HepG2 (cell line): Measurements from ENCODE around the gene TMC2. TPM values are rescaled to one million over a fixed set of nuclear protein-coding genes. Genes with fewer than 3 reads are reported as not detected.

Source experiments
- LCORL ChIP-seq, 2 experiments: fragments of 450-650 bp in 1 of 2; sonication (generic) in 1 of 2; formaldehyde crosslinking in 1 of 2; IDR thresholded peaks; 2 replicates each; pipeline versions ENCODE4 v1.5.0 to v1.6.1; 2017 to 2020; ENCODE audit warnings: antibody characterized with exemption in 1 of 2, missing genetic modification reagents in 1 of 2
- MED1 ChIP-seq: sonication (generic); formaldehyde crosslinking; IDR thresholded peaks from 2 replicates; pipeline ENCODE4 v1.4.0; 2020; ENCODE audit warnings: missing genetic modification reagents
- SALL1 ChIP-seq: sonication (generic); formaldehyde crosslinking; IDR thresholded peaks from 2 replicates; pipeline ENCODE4 v1.8.0; 2022; ENCODE audit warnings: mild to moderate bottlenecking, missing genetic modification reagents
- SMARCE1 ChIP-seq: fragments of 450-650 bp; IDR thresholded peaks from 2 replicates; pipeline ENCODE4 v1.6.1; 2017; ENCODE audit warnings: borderline replicate concordance
- SOX6 ChIP-seq, 2 experiments: fragments of 450-650 bp in 1 of 2; sonication (generic) in 1 of 2; formaldehyde crosslinking in 1 of 2; IDR thresholded peaks; 2 replicates each; pipeline versions ENCODE4 v1.4.0 to v1.6.1; 2017 to 2020; ENCODE audit warnings: antibody characterized with exemption in 1 of 2, mild to moderate bottlenecking in 1 of 2, missing genetic modification reagents in 1 of 2
- SYNCRIP ChIP-seq: fragments of 200-400 bp; formaldehyde crosslinking; IDR thresholded peaks from 2 replicates; pipeline ENCODE4 v1.6.1; 2018; ENCODE audit warnings: mild to moderate bottlenecking, low read depth, low read length; ENCODE audit not compliant: insufficient read depth
- TCF7L2 ChIP-seq: IDR thresholded peaks from 2 replicates; pipeline ENCODE4 v1.6.1; 2011; ENCODE audit warnings: mild to moderate bottlenecking, low read depth, low read length, moderate library complexity
- ZBTB21 ChIP-seq: sonication (generic); formaldehyde crosslinking; IDR thresholded peaks from 2 replicates; pipeline ENCODE4 v1.4.0; 2020; ENCODE audit warnings: missing genetic modification reagents
- ZFP41 ChIP-seq: sonication (generic); formaldehyde crosslinking; IDR thresholded peaks from 2 replicates; pipeline ENCODE4 v1.4.0; 2020; ENCODE audit warnings: mild to moderate bottlenecking, missing genetic modification reagents, borderline replicate concordance
- ZNF10 ChIP-seq: sonication (generic); formaldehyde crosslinking; IDR thresholded peaks from 2 replicates; pipeline ENCODE4 v1.4.0; 2020; ENCODE audit warnings: mild to moderate bottlenecking, low read depth, missing genetic modification reagents, borderline replicate concordance
- ZNF20 ChIP-seq: sonication (generic); formaldehyde crosslinking; IDR thresholded peaks from 2 replicates; pipeline ENCODE4 v1.4.0; 2020; ENCODE audit warnings: mild to moderate bottlenecking, moderate library complexity, missing genetic modification reagents
- ZNF546 ChIP-seq: sonication (generic); formaldehyde crosslinking; conservative IDR thresholded peaks from 2 replicates; pipeline ENCODE4 v1.8.1; 2023; ENCODE audit warnings: mild to moderate bottlenecking, missing genetic modification reagents
- ZNF556 ChIP-seq: sonication (generic); formaldehyde crosslinking; IDR thresholded peaks from 2 replicates; pipeline ENCODE4 v1.4.0; 2020; ENCODE audit warnings: mild to moderate bottlenecking, missing genetic modification reagents, borderline replicate concordance
- ZNF557 ChIP-seq: sonication (generic); formaldehyde crosslinking; IDR thresholded peaks from 2 replicates; pipeline ENCODE4 v1.4.0; 2020; ENCODE audit warnings: missing genetic modification reagents
- ZNF780A ChIP-seq: sonication (generic); formaldehyde crosslinking; IDR thresholded peaks from 2 replicates; pipeline ENCODE4 v1.8.0; 2022; ENCODE audit warnings: mild to moderate bottlenecking, missing genetic modification reagents, moderate library complexity
- polyA plus RNA-seq, 8 experiments: library from polyadenylated mRNA; depleted of rRNA in 3 of 8; stranded (reverse) in 7 of 8; unstranded in 1 of 8; fragments of >200 nt; fragmentation: Illumina TruSeq in 4 of 8; extraction: Trizol in 4 of 8; gene quantifications; 2 replicates each; pipeline versions ENCODE4 v1.2.1 to v1.2.3, GENCODE V29; 2011 to 2016; ENCODE audit warnings: low read depth in 4 of 8, missing spikeins in 1 of 8, mixed read lengths in 1 of 8; ENCODE audit not compliant: insufficient read depth in 1 of 8
- total RNA-seq, 5 experiments: library from RNA; depleted of rRNA; stranded (reverse); fragments of >200 nt; fragmentation: Illumina TruSeq; extraction: Trizol; gene quantifications; 2 replicates each; pipeline ENCODE4 v1.2.3, GENCODE V29; 2016; ENCODE audit warnings: low read depth in 1 of 5
- TF ChIP-seq, protein P1 (sequence below): fragments of 450-650 bp; IDR thresholded peaks from 2 replicates; pipeline ENCODE4 v1.6.1; 2017
- TF ChIP-seq, protein P2 (sequence below): fragments of 450-650 bp; IDR thresholded peaks from 2 replicates; pipeline ENCODE4 v1.6.1; 2016
- TF ChIP-seq, protein P3 (sequence below): sonication (generic); formaldehyde crosslinking; IDR thresholded peaks from 2 replicates; pipeline ENCODE4 v1.5.0; 2020; ENCODE audit warnings: missing genetic modification reagents, mild to moderate bottlenecking, borderline replicate concordance
- TF ChIP-seq, protein P4 (sequence below): sonication (generic); formaldehyde crosslinking; IDR thresholded peaks from 2 replicates; pipeline ENCODE4 v1.4.0; 2020; ENCODE audit warnings: missing genetic modification reagents, borderline replicate concordance
- TF ChIP-seq, protein P5 (sequence below): sonication (generic); formaldehyde crosslinking; IDR thresholded peaks from 2 replicates; pipeline ENCODE4 v1.4.0; 2020; ENCODE audit warnings: missing genetic modification reagents

TMC2 gene
- total and polyA plus RNA-seq, 2 of the 13 experiments (the other 11 are each of a cell fraction or from before 2014, with no cell fraction given): not detected

DNA sequence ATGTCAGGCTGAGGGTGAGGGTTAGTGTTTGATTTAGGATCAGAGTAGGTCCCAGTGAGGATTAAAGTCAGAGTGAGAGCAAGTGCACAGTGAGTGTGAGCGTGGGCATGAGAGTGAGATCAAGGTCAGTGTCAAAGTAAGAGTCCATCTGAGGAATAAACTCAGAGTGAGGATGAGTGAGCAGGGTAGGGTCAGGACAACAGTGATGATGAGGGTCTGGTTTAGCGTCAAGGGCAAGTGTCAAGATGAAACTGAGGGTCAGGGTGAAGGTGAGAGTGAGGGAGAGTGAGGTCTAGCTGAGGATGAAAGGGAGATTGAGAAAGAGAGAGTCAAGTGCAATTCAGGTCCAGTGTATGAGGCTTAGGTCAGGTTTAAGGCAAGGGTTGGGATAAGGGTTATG lies 20.0 kb upstream of the TMC2 start (continued):
- TF ChIP-seq ZNF546 (CRISPR knock-in tag) (no peak), TCF7L2 (no peak), SALL1 (no peak), ZNF556 (CRISPR knock-in tag) (no peak), ZNF780A (no peak), ZFP41 (CRISPR knock-in tag) (no peak), MED1 (CRISPR knock-in tag) (no peak), ZNF10 (CRISPR knock-in tag) (no peak), ZNF20 (CRISPR knock-in tag) (no peak), ZNF557 (CRISPR knock-in tag) (no peak), ZBTB21 (CRISPR knock-in tag) (no peak), SMARCE1 (no peak), SOX6 (IDR thresholded peaks at IDR 0.05) (0 out of 2 replicates have a peak, but pooled peaks have one; percentile 67), SOX6 (CRISPR knock-in tag; IDR thresholded peaks at IDR 0.05) (no peak), LCORL (IDR thresholded peaks at IDR 0.05) (0 out of 2 replicates have a peak, but pooled peaks have one; percentile 25), LCORL (CRISPR knock-in tag; IDR thresholded peaks at IDR 0.05) (no peak), SYNCRIP (no peak)
- TF ChIP-seq, protein P1, sequence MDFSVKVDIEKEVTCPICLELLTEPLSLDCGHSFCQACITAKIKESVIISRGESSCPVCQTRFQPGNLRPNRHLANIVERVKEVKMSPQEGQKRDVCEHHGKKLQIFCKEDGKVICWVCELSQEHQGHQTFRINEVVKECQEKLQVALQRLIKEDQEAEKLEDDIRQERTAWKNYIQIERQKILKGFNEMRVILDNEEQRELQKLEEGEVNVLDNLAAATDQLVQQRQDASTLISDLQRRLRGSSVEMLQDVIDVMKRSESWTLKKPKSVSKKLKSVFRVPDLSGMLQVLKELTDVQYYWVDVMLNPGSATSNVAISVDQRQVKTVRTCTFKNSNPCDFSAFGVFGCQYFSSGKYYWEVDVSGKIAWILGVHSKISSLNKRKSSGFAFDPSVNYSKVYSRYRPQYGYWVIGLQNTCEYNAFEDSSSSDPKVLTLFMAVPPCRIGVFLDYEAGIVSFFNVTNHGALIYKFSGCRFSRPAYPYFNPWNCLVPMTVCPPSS: peak; percentile 93; the same call in 1 of the 2 replicates
- TF ChIP-seq, protein P2, sequence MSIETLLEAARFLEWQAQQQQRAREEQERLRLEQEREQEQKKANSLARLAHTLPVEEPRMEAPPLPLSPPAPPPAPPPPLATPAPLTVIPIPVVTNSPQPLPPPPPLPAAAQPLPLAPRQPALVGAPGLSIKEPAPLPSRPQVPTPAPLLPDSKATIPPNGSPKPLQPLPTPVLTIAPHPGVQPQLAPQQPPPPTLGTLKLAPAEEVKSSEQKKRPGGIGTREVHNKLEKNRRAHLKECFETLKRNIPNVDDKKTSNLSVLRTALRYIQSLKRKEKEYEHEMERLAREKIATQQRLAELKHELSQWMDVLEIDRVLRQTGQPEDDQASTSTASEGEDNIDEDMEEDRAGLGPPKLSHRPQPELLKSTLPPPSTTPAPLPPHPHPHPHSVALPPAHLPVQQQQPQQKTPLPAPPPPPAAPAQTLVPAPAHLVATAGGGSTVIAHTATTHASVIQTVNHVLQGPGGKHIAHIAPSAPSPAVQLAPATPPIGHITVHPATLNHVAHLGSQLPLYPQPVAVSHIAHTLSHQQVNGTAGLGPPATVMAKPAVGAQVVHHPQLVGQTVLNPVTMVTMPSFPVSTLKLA: no peak
- TF ChIP-seq, protein P3, sequence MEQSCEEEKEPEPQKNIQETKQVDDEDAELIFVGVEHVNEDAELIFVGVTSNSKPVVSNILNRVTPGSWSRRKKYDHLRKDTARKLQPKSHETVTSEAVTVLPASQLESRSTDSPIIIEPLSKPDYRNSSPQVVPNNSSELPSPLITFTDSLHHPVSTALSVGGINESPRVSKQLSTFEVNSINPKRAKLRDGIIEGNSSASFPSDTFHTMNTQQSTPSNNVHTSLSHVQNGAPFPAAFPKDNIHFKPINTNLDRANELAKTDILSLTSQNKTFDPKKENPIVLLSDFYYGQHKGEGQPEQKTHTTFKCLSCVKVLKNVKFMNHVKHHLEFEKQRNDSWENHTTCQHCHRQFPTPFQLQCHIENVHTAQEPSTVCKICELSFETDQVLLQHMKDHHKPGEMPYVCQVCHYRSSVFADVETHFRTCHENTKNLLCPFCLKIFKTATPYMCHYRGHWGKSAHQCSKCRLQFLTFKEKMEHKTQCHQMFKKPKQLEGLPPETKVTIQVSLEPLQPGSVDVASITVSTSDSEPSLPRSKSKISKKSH (CRISPR knock-in tag): no peak
- TF ChIP-seq, protein P4, sequence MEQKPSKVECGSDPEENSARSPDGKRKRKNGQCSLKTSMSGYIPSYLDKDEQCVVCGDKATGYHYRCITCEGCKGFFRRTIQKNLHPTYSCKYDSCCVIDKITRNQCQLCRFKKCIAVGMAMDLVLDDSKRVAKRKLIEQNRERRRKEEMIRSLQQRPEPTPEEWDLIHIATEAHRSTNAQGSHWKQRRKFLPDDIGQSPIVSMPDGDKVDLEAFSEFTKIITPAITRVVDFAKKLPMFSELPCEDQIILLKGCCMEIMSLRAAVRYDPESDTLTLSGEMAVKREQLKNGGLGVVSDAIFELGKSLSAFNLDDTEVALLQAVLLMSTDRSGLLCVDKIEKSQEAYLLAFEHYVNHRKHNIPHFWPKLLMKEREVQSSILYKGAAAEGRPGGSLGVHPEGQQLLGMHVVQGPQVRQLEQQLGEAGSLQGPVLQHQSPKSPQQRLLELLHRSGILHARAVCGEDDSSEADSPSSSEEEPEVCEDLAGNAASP: no peak
- TF ChIP-seq, protein P5, sequence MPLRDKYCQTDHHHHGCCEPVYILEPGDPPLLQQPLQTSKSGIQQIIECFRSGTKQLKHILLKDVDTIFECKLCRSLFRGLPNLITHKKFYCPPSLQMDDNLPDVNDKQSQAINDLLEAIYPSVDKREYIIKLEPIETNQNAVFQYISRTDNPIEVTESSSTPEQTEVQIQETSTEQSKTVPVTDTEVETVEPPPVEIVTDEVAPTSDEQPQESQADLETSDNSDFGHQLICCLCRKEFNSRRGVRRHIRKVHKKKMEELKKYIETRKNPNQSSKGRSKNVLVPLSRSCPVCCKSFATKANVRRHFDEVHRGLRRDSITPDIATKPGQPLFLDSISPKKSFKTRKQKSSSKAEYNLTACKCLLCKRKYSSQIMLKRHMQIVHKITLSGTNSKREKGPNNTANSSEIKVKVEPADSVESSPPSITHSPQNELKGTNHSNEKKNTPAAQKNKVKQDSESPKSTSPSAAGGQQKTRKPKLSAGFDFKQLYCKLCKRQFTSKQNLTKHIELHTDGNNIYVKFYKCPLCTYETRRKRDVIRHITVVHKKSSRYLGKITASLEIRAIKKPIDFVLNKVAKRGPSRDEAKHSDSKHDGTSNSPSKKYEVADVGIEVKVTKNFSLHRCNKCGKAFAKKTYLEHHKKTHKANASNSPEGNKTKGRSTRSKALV (CRISPR knock-in tag): no peak
